ENCODE results near the gene FOXL3. TPM values are rescaled to one million over a fixed set of nuclear protein-coding genes. Genes with fewer than 3 reads are reported as not detected.

FOXL3 gene
- total RNA-seq, 4 donors from 2014 or later = not detected

GRCh38 chr7:340200-340937, 50.4 kb downstream of the FOXL3 start:
- H3K4me1 ChIP-seq = peaks cover 0 to 9% (median 6%) of the 10 kb centered on the region in 4 donors
- H3K4me3 ChIP-seq = no peak overlapping the region
- H3K9me3 ChIP-seq = no peaks in the 10 kb centered on the region
- 76% methylated on average over 18 of the region's 31 CpGs for WGBS
- TF ChIP-seq POLR2AphosphoS5 (IDR thresholded peaks at IDR 0.05) (no peak), POLR2A (IDR thresholded peaks at IDR 0.05; ENCODE audit: low read depth) (no peak), CTCF (IDR thresholded peaks at IDR 0.05) (no peak), EP300 (IDR thresholded peaks at IDR 0.05) (no peak)
- intact Hi-C loops (cut with DNase I) = no loop called here
- H3K27ac ChIP-seq (replicated peaks in 1 of 4) = peak overlapping the region in 2 of 4 donors; percentile 41 to 60
- H3K36me3 ChIP-seq = no peaks in the 10 kb centered on the region
- no peak for DNase-seq (ENCODE audit: extremely low spot score)
- H3K27me3 ChIP-seq = no peaks in the 10 kb centered on the region

Other genes with a start within 250 kb of the FOXL3 start
- gene FAM20C, start 97.6 kb upstream of the FOXL3 start, total RNA-seq = 10 to 100 TPM; 46.5 to 79.2 (median 69.8) TPM
- gene PDGFA, start 229.7 kb downstream of the FOXL3 start, total RNA-seq = 100 to 1,000 TPM in 2 of 4 donors, 10 to 100 TPM in 2; 88.0 to 184 (median 119) TPM